ENCODE data around the gene RHNO1. TPM values are rescaled to one million over a fixed set of nuclear protein-coding genes. Genes with fewer than 3 reads are reported as not detected.

Gene RHNO1
- total RNA-seq: 32.9 TPM

GRCh38 chr12:2877047-2877952 lies at the start of gene RHNO1, which contains the start of gene FOXM1:
Gene RHNO1 (plus strand): TSS chr12:2877223. CDS start chr12:2885367, 8,144 bp downstream.
Gene FOXM1 (minus strand): TSS chr12:2877174. CDS start chr12:2874478, 2,696 bp downstream.

GRCh38 chr12:2834581-2835491 lies 42.2 kb upstream of the RHNO1 start, which contains the start of gene NRIP2:
Gene NRIP2 (minus strand): TSS chr12:2835035. CDS start chr12:2834983, 52 bp downstream.

GRCh38 chr12:2857021-2857431 lies 20.0 kb upstream of the RHNO1 start, which contains the start of gene TEX52:
Gene TEX52 (minus strand): TSS chr12:2857039. CDS start chr12:2857026, 13 bp downstream.

GRCh38 chr12:2890388-2891239 lies 13.6 kb downstream of the RHNO1 start, which contains the start of gene TULP3:
Gene TULP3 (plus strand): TSS chr12:2890891. CDS start chr12:2890948, 57 bp downstream.

Other genes starting within 250 kb of the RHNO1 start
- 44.8 TPM for gene FKBP4, start 82.3 kb upstream of the RHNO1 start, total RNA-seq
- 30.7 TPM for gene ITFG2, start 64.6 kb upstream of the RHNO1 start, total RNA-seq
- gene NRIP2, start 42.2 kb upstream of the RHNO1 start, total RNA-seq: not detected
- gene TEX52, start 20.2 kb upstream of the RHNO1 start, total RNA-seq: not detected
- gene FOXM1, start within 50 bp of the RHNO1 start, total RNA-seq: 3.4 TPM
- 17.2 TPM for gene TULP3, start 13.7 kb downstream of the RHNO1 start, total RNA-seq
- not detected for gene TEAD4, start 82.2 kb downstream of the RHNO1 start, total RNA-seq
- gene TSPAN9, start 200.2 kb downstream of the RHNO1 start, total RNA-seq: 11.0 TPM

All from parietal lobe (tissue), 1 donor.